HepG2 (cell line): ENCODE data around the gene TOR2A.

ENCODE experiments used
- PBX3 ChIP-seq: sonication (generic); formaldehyde crosslinking; IDR thresholded peaks from 2 replicates; pipeline ENCODE4 v1.8.1; 2023; ENCODE audit warnings: missing genetic modification reagents, inconsistent platforms, borderline replicate concordance
- RFX3 ChIP-seq: IDR thresholded peaks from 2 replicates; pipeline ENCODE4 v1.6.1; 2016; ENCODE audit warnings: missing biosample characterization, missing genetic modification reagents
- RFX5 ChIP-seq: IDR thresholded peaks from 2 replicates; pipeline ENCODE4 v1.6.1; 2011; ENCODE audit warnings: low read depth, low read length, improper control_type of control experiment
- SIN3A ChIP-seq: IDR thresholded peaks from 2 replicates; pipeline ENCODE4 v1.6.1; 2011; ENCODE audit warnings: low read depth, mild to moderate bottlenecking, control low read depth, low read length, borderline replicate concordance
- SP5 ChIP-seq: IDR thresholded peaks from 2 replicates; pipeline ENCODE4 v1.6.1; 2016; ENCODE audit warnings: low read depth, borderline replicate concordance
- THAP9 ChIP-seq: sonication (generic); formaldehyde crosslinking; IDR thresholded peaks from 2 replicates; pipeline ENCODE4; 2020; ENCODE audit warnings: missing genetic modification reagents, mild to moderate bottlenecking, borderline replicate concordance
- ZFP1 ChIP-seq: IDR thresholded peaks from 2 replicates; pipeline ENCODE4 v1.6.1; 2016
- ZKSCAN8 ChIP-seq: IDR thresholded peaks from 2 replicates; pipeline ENCODE4 v1.6.1; 2016; ENCODE audit warnings: borderline replicate concordance, missing genetic modification reagents, missing compliant biosample characterization
- ZNF274 ChIP-seq: sonication (generic); formaldehyde crosslinking; IDR thresholded peaks from 2 replicates; pipeline ENCODE4 v1.5.1; 2020; ENCODE audit warnings: mild to moderate bottlenecking, missing genetic modification reagents
- ZNF451 ChIP-seq: sonication (generic); formaldehyde crosslinking; IDR thresholded peaks from 2 replicates; pipeline ENCODE4 v1.5.0; 2020; ENCODE audit warnings: mild to moderate bottlenecking, missing genetic modification reagents
- ZNF615 ChIP-seq: sonication (generic); formaldehyde crosslinking; IDR thresholded peaks from 2 replicates; pipeline ENCODE4 v1.5.0; 2020; ENCODE audit warnings: mild to moderate bottlenecking, missing genetic modification reagents, borderline replicate concordance
- ZNF740 ChIP-seq: sonication (generic); formaldehyde crosslinking; IDR thresholded peaks from 2 replicates; pipeline ENCODE4 v1.4.0; 2020; ENCODE audit warnings: missing genetic modification reagents
- TF ChIP-seq, protein P1 (sequence below): sonication (generic); formaldehyde crosslinking; IDR thresholded peaks from 2 replicates; pipeline ENCODE4 v1.8.0; 2022; ENCODE audit warnings: low read depth, missing genetic modification reagents

GRCh38 chr9:127734247-127734746 is 797 bp downstream of the TOR2A start:
- no peak for TF ChIP-seq RFX5
- TF ChIP-seq ZNF615 (CRISPR knock-in tag) = no peak
- TF ChIP-seq, protein P1, sequence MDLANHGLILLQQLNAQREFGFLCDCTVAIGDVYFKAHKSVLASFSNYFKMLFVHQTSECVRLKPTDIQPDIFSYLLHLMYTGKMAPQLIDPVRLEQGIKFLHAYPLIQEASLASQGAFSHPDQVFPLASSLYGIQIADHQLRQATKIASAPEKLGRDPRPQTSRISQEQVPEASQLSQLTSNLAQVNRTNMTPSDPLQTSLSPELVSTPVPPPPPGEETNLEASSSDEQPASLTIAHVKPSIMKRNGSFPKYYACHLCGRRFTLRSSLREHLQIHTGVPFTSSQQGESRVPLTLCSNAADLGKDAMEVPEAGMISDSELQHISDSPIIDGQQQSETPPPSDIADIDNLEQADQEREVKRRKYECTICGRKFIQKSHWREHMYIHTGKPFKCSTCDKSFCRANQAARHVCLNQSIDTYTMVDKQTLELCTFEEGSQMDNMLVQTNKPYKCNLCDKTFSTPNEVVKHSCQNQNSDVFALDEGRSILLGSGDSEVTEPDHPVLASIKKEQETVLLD = no peak
- no peak for TF ChIP-seq RFX3 (CRISPR knock-in tag)
- no peak for TF ChIP-seq ZNF274 (CRISPR knock-in tag)
- TF ChIP-seq ZKSCAN8 = no peak
- TF ChIP-seq ZFP1 (CRISPR knock-in tag) = no peak
- TF ChIP-seq SIN3A = no peak
- TF ChIP-seq ZNF451 (CRISPR knock-in tag) = 0 out of 2 replicates have a peak, but pooled peaks have one; percentile 4
- no peak for TF ChIP-seq THAP9 (CRISPR knock-in tag)
- no peak for TF ChIP-seq PBX3 (CRISPR knock-in tag)
- TF ChIP-seq SP5 (CRISPR knock-in tag) = no peak
- no peak for TF ChIP-seq ZNF740 (CRISPR knock-in tag)
